PC-3 (cell line): Measurements from ENCODE around the gene TAOK3.

Experiments
- EZH2phosphoT487 ChIP-seq: fragments of 300-600 bp; sonication (generic); IDR thresholded peaks from 2 replicates; pipeline ENCODE4 v1.6.1; 2018; ENCODE audit warnings: mild to moderate bottlenecking, antibody characterized with exemption, low read length, borderline replicate concordance
- TF ChIP-seq, protein P1 (sequence below): fragments of 300-600 bp; sonication (generic); conservative IDR thresholded peaks from 2 replicates; pipeline ENCODE4 v1.5.1; 2017; ENCODE audit warnings: antibody characterized with exemption, low read depth, mild to moderate bottlenecking, low read length

DNA sequence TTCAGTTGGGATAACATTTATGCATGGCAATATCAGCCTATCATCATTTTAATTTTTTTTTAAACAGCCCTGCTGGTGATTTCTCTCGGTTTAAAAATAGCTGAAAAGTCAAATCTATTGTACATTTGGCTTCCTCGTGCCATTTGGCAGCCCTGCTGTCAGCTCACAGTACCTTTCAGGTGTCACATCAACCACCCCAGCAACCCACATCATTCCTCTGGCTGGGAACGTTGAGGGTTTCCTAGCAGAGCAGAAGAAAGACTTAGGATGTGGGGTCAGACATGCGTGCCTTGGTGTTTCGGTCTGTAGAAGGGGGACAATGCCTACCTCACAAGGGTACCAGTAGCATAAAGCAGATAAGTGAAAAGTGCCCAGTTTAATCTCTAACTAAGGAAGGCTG, 221.0 kb downstream of the TAOK3 start:
- TF ChIP-seq, protein P1, sequence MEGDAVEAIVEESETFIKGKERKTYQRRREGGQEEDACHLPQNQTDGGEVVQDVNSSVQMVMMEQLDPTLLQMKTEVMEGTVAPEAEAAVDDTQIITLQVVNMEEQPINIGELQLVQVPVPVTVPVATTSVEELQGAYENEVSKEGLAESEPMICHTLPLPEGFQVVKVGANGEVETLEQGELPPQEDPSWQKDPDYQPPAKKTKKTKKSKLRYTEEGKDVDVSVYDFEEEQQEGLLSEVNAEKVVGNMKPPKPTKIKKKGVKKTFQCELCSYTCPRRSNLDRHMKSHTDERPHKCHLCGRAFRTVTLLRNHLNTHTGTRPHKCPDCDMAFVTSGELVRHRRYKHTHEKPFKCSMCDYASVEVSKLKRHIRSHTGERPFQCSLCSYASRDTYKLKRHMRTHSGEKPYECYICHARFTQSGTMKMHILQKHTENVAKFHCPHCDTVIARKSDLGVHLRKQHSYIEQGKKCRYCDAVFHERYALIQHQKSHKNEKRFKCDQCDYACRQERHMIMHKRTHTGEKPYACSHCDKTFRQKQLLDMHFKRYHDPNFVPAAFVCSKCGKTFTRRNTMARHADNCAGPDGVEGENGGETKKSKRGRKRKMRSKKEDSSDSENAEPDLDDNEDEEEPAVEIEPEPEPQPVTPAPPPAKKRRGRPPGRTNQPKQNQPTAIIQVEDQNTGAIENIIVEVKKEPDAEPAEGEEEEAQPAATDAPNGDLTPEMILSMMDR, result no peak
- no peak for TF ChIP-seq EZH2phosphoT487
